ENCODE measurements around the gene EXOC3. TPM values are rescaled to one million over a fixed set of nuclear protein-coding genes. Genes with fewer than 3 reads are reported as not detected.

EXOC3 gene
- total and polyA plus RNA-seq, 2 of the 8 experiments (the other 6 are each of a cell fraction or from before 2014, with no cell fraction given): 14.4 to 30.0 TPM

DNA sequence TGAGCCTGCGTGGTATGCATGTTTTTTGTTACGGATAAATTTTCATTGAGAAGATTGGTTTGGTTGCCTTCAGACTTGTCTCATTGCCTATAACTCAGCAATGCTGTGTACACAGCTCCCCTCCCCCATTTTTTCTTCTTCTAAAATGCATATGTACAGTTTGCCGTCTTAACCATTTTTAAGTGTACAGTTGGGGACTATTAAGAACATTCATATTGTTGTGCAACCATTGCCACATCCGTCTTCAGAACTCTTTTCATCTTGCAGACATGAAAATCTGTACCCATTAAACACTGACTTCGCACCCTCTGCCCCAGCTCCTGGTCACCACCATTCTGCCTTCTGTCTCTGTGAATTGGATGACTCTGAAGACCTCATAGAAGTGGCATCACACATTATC is 6.2 kb downstream of the EXOC3 start (continued):
- TF ChIP-seq, protein P1, sequence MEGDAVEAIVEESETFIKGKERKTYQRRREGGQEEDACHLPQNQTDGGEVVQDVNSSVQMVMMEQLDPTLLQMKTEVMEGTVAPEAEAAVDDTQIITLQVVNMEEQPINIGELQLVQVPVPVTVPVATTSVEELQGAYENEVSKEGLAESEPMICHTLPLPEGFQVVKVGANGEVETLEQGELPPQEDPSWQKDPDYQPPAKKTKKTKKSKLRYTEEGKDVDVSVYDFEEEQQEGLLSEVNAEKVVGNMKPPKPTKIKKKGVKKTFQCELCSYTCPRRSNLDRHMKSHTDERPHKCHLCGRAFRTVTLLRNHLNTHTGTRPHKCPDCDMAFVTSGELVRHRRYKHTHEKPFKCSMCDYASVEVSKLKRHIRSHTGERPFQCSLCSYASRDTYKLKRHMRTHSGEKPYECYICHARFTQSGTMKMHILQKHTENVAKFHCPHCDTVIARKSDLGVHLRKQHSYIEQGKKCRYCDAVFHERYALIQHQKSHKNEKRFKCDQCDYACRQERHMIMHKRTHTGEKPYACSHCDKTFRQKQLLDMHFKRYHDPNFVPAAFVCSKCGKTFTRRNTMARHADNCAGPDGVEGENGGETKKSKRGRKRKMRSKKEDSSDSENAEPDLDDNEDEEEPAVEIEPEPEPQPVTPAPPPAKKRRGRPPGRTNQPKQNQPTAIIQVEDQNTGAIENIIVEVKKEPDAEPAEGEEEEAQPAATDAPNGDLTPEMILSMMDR (IDR thresholded peaks at IDR 0.05; ENCODE audit: control extremely low read depth in 1 of 3, insufficient read depth in 1 of 3, low read depth in 1 of 3, low read length in 3 of 3): no peak
- TF ChIP-seq EZH2 (IDR thresholded peaks at IDR 0.05; ENCODE audit: low read depth, low read length, severe bottlenecking): no peak
- TF ChIP-seq FOSL1 (IDR thresholded peaks at IDR 0.05; ENCODE audit: insufficient read depth, low read depth, low read length): no peak
- TF ChIP-seq HDAC6 (IDR thresholded peaks at IDR 0.05; ENCODE audit: low read depth, low read length): no peak
- TF ChIP-seq RXRA (IDR thresholded peaks at IDR 0.05; ENCODE audit: insufficient read depth, low read depth, low read length): no peak
- TF ChIP-seq CBX5 (IDR thresholded peaks at IDR 0.05; ENCODE audit: low read depth, low read length): no peak
- no peak for TF ChIP-seq CTBP2 (IDR thresholded peaks at IDR 0.05; ENCODE audit: borderline replicate concordance, insufficient read depth, insufficient read length, low read length)
